Lung (tissue), 16 donors: Measurements from ENCODE around the gene KIN. TPM values are rescaled to one million over a fixed set of nuclear protein-coding genes. Genes with fewer than 3 reads are reported as not detected.

Source experiments
- ATAC-seq: fragments of 200-7000 bp; cut with Tn5 transposase; one replicate; pipeline ENCODE4 v1.9.1; 2020; ENCODE audit warnings: moderate number of reproducible peaks; ENCODE audit not compliant: insufficient read depth, low FRiP score
- DNase-seq, 3 donors: peaks; one replicate each; pipeline ENCODE4 v3.0.0-alpha.2; 2013 to 2017
- H3K27ac ChIP-seq, 2 donors: one replicate each; pipeline ENCODE4 v1.5.1; 2013; ENCODE audit warnings: mild to moderate bottlenecking in 2 of 2, moderate library complexity in 2 of 2, control low read depth in 1 of 2, inconsistent platforms in 1 of 2, low read depth in 1 of 2, low read length in 1 of 2
- H3K27me3 ChIP-seq, 3 donors: one replicate each; pipeline ENCODE4 v1.5.1; 2013; ENCODE audit warnings: low read length in 2 of 3; ENCODE audit not compliant: control insufficient read depth in 3 of 3, insufficient read depth in 3 of 3
- H3K36me3 ChIP-seq, 4 donors: one replicate each; pipeline ENCODE4 v1.5.1; 2013; ENCODE audit warnings: low read length in 4 of 4, mild to moderate bottlenecking in 1 of 4, moderate library complexity in 1 of 4; ENCODE audit not compliant: control insufficient read depth in 4 of 4, insufficient read depth in 4 of 4
- H3K4me1 ChIP-seq, 5 donors: one replicate each; pipeline ENCODE4 v1.5.1; 2013; ENCODE audit warnings: low read length in 5 of 5, mild to moderate bottlenecking in 2 of 5, moderate library complexity in 1 of 5; ENCODE audit not compliant: control insufficient read depth in 5 of 5, insufficient read depth in 5 of 5
- H3K4me3 ChIP-seq: one replicate; pipeline ENCODE4 v1.5.1; 2013; ENCODE audit warnings: mild to moderate bottlenecking, control low read depth, moderate library complexity
- H3K9ac ChIP-seq, 2 donors: one replicate each; pipeline ENCODE4 v1.5.1; 2013; ENCODE audit warnings: low read length in 2 of 2, control low read depth in 1 of 2; ENCODE audit not compliant: insufficient read depth in 1 of 2
- H3K9me3 ChIP-seq, 4 donors: one replicate each; pipeline ENCODE4 v1.5.1; 2013; ENCODE audit warnings: low read length in 3 of 4, mild to moderate bottlenecking in 1 of 4, moderate library complexity in 1 of 4; ENCODE audit not compliant: control insufficient read depth in 4 of 4, insufficient read depth in 3 of 4
- WGBS, 2 donors: extraction: QIAGEN DNeasy Blood & Tissue Kit; methylation state at CpG; one replicate each; pipeline ENCODE4 v1.1.7; 2013; 5-methylcytosine and 5-hydroxymethylcytosine counted together
- long read RNA-seq, 5 donors: transcript quantifications; one replicate each; lab custom pipeline, GENCODE V29; 2026
- polyA plus RNA-seq, 2 donors: library from polyadenylated mRNA; stranded (reverse); fragments of 200-250 nt; gene quantifications; one replicate each; pipeline ENCODE4 v1.2.1, GENCODE V29; 2013
- total RNA-seq, 2 donors: library from RNA; depleted of rRNA in 1 of 2; stranded (reverse); fragments of >200 nt in 1 of 2; gene quantifications; one replicate each; pipeline ENCODE4 v1.2.1, GENCODE V29; 2014 to 2021
- TF ChIP-seq, protein P1 (sequence below): IDR thresholded peaks from 2 replicates; pipeline ENCODE4 v1.5.1; 2012; ENCODE audit warnings: mild to moderate bottlenecking; ENCODE audit errors: control extremely low read depth, extremely low read depth
- donor health status: control.
- donor health status: control.
- donor health status: Bipolar disorder and iron deficiency.
- donor health status: healthy.
- donor health status: DM: yes; HTN: yes; CAD: no.

The KIN gene
- 10 to 100 TPM in 1 of 2 donors, 1 to 10 TPM in 1; 6.0 to 12.0 TPM for total RNA-seq
- 10 to 100 TPM in 1 of 2 donors, 1 to 10 TPM in 1; 7.7 to 15.9 TPM for polyA plus RNA-seq
- long read RNA-seq, donor 1, full-length matches to known transcripts, result 4 of 15 reads
- long read RNA-seq, donor 1, partial matches to known transcripts, result 11 of 15 reads
- long read RNA-seq, donor 1, other reads (novel, unspliced or antisense), result 0 of 15 reads
- long read RNA-seq, donor 2, full-length matches to known transcripts, result 1 of 1 reads
- long read RNA-seq, donor 2, partial matches to known transcripts, result 0 of 1 reads
- long read RNA-seq, donor 2, other reads (novel, unspliced or antisense), result 0 of 1 reads
- long read RNA-seq, donor 3, full-length matches to known transcripts, result 2 of 9 reads
- long read RNA-seq, donor 3, partial matches to known transcripts, result 7 of 9 reads
- long read RNA-seq, donor 3, other reads (novel, unspliced or antisense), result 0 of 9 reads
- long read RNA-seq, donor 4, full-length matches to known transcripts, result 3 of 3 reads
- long read RNA-seq, donor 4, partial matches to known transcripts, result 0 of 3 reads
- long read RNA-seq, donor 4, other reads (novel, unspliced or antisense), result 0 of 3 reads
- long read RNA-seq, donor 5, full-length matches to known transcripts, result 5 of 10 reads
- long read RNA-seq, donor 5, partial matches to known transcripts, result 5 of 10 reads
- long read RNA-seq, donor 5, other reads (novel, unspliced or antisense), result 0 of 10 reads

DNA sequence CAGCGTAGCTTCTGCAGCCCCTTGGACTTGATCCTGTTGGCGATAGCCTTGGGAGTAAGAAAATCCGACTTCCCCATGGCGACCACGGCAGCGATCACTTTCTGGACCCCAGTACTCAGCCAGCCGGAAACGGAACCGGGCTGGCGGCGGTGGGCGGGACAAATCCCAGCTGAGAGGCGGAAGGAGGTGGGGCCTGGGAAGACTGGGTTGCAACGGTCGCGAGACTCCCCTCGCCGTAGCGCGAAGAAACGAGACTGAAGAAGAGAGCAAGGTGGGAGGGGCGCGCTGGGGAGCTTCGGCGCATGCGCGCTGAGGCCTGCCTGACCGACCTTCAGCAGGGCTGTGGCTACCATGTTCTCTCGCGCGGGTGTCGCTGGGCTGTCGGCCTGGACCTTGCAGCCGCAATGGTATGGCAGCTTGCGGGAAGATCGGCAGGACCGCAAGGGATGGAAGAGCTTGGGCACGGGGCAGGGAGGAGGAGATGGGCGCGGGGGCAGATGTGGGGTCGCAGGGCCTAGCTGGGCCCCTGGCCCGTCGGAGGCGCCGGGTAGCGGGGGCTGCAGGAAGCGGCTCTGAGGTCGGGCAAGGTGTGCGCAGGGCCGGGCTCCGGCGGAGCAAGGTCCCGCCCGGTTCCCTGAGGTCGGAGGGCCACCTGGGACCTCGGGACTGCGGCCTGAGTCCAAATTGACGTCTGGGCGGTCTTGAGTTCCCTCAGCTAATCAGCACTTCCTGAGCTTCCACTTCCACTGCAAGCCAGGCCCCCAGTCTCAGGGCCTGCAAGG is at the start of gene KIN, which contains the start of gene ATP5F1C:
Gene KIN, minus strand, starts transcription at position 137 of the 782 bp plus-strand sequence. Its CDS starts 60 bp downstream, at position 77.
Gene ATP5F1C, plus strand, starts transcription at position 321 of the 782 bp plus-strand sequence. Its CDS starts 31 bp downstream, at position 352.
- Histone ChIP-seq H3K4me3 (peak within 1 kb of the TSS; percentile 81), H3K36me3 (peaks cover 0 to 4% (median 0%) of the 10 kb centered on the region in 4 donors), H3K9me3 (no peaks in the 10 kb centered on the region), H3K27ac (peak within 1 kb of the TSS; percentile 87 to 93), H3K9ac (peak within 1 kb of the TSS; percentile 74 to 82), H3K4me1 (peaks cover 0 to 21% (median 8%) of the 10 kb centered on the region in 5 donors), H3K27me3 (no peaks in the 10 kb centered on the region)
- DNase-seq, result peak; percentile 98 to 99 (median 98)
- TF ChIP-seq, protein P1, sequence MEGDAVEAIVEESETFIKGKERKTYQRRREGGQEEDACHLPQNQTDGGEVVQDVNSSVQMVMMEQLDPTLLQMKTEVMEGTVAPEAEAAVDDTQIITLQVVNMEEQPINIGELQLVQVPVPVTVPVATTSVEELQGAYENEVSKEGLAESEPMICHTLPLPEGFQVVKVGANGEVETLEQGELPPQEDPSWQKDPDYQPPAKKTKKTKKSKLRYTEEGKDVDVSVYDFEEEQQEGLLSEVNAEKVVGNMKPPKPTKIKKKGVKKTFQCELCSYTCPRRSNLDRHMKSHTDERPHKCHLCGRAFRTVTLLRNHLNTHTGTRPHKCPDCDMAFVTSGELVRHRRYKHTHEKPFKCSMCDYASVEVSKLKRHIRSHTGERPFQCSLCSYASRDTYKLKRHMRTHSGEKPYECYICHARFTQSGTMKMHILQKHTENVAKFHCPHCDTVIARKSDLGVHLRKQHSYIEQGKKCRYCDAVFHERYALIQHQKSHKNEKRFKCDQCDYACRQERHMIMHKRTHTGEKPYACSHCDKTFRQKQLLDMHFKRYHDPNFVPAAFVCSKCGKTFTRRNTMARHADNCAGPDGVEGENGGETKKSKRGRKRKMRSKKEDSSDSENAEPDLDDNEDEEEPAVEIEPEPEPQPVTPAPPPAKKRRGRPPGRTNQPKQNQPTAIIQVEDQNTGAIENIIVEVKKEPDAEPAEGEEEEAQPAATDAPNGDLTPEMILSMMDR, result no peak
- ATAC-seq, result peak; percentile 99
- WGBS, 2 donors, result 0% methylated on average over 56 to 59 of the region's 59 CpGs

DNA sequence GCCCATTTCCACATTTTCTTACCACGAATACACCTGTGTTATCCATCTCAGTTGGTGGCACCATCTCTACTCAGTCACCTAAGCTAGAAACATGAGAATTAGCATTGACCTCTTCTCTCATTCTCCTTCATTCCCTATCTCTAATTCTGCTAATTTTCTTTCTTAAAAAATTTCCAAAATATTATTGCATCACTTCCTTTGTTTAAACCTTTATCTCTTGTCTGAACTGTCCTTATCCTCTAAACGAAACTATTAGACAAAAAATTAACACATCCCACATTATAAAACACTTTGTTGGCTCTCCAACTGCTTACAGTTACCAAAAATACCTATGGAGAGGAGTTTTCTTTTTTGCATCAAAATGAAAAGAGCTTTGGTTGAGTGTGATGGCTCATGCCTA is 48.8 kb upstream of the KIN start:
- no peak overlapping the region for H3K9ac ChIP-seq
- 88 to 90% methylated on average over 2 of the region's 2 CpGs for WGBS, 2 donors
- TF ChIP-seq, protein P1, result no peak
- peaks cover 3 to 7% (median 5%) of the 10 kb centered on the region in 4 donors for H3K36me3 ChIP-seq
- ATAC-seq (no peak), DNase-seq (no peak)
- no peak overlapping the region for H3K4me3 ChIP-seq
- no peak overlapping the region for H3K27ac ChIP-seq
- no peaks in the 10 kb centered on the region for H3K9me3 ChIP-seq
- H3K27me3 ChIP-seq, result no peaks in the 10 kb centered on the region
- peaks cover 0 to 2% (median 0%) of the 10 kb centered on the region in 5 donors for H3K4me1 ChIP-seq

- no peak for ATAC-seq
- Histone ChIP-seq H3K36me3 (peaks cover under 1 to 6% (median 4%) of the 10 kb centered on the region in 4 donors), H3K9ac (no peak overlapping the region), H3K4me1 (peaks cover 0 to 8% (median 0%) of the 10 kb centered on the region in 5 donors), H3K4me3 (no peak overlapping the region), H3K27ac (no peak overlapping the region), H3K9me3 (no peaks in the 10 kb centered on the region), H3K27me3 (no peaks in the 10 kb centered on the region)
- DNase-seq, result no peak
- WGBS, 2 donors, result 86 to 93% methylated on average over 3 of the region's 3 CpGs
- TF ChIP-seq, protein P1, result no peak
These were observed 46.5 kb upstream of the KIN start for GRCh38 chr10:7834262-7834661.
